ENCODE results near the gene SLC25A5.
A peak's percentile ranks its signal among the peaks of the same experiment; 100 is the strongest.

Gene SLC25A5

DNA sequence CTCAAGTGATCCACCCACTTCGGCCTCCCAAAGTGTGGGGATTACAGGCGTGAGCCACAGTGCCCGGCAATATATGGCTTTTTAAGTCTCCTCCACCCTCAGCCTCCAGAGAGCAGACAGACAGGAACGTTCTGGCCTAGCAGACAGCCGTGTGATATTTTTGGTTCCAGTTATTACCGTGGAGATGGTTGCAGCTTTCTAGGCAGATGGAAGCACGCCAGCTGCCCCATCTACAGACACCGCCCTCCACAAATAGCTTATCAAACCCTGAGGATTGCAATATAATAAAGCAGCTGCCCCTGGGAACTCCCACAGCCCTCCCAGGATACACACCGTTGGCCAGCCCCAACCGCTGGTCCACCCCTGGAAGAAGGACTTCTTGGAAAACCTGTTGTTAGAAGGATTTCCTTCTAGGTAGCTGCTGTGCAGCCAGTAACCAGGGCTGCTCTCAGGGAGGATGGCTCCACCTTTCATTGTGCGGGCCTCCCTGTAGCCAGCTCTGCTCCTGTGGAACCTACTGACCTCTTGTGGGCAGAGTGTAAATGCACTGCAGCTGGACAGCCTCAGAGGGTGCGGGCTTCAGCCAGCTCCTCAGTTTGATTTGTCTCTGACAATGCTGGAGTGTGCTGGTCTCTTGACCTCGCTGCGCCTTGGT, 44.0 kb downstream of the SLC25A5 start:
- peak; percentile 2 to 63 for DNase-seq

DNA sequence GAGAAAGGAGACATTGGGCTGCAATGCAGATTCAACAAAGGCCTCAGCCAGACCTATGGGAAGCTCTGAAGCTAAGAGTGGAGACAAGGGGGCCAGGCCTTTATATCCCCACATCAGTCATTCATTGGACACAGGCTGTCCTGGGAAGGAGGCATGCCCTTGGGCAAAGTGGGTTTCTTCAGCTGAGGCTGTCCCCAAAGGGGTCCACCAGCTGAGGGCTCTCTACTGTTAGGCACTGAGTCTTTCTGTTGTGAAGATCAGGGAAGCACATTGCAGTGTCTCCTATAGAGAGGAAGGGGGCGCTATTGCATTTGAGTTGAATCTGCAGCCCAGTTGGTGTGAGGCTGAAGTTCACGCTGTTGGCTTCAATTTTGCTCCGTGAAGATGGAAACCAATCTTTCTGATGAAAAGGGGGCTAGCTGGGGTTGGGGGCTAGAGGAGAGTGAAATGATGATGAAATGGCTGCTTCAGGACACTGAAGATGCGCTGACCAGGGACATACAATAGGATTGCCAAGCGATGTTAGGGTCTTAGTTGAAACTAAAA, 48.0 kb downstream of the SLC25A5 start:
- DNase-seq: peak in 1 of 2 experiments; percentile 64

DNA sequence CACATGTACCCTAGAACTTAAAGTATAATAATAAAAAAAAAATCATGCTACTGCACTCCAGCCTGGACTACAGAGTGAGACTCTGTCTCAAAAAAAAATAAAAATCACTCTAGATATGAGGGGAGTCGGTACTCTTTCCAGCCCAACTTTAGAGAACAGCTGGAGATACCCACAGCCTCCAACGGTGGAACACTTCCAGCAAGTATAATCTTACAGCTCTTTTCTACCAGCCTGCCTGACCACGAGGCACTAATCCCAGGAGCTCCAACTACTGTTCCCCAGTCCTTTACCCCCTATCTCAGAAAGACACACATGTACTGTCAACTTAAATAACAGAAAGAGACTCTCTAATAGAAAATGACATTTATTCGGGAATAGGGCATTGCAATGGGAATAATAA, 50.1 kb downstream of the SLC25A5 start:
- no peak for DNase-seq
